Central memory CD4-positive, alpha-beta T cell (primary cell): ENCODE data around the gene ZYX.
"Not testable (repeated sequence)": the region's sequence is repeated elsewhere in the genome, so short reads cannot be mapped to it uniquely, and the experiment has no call there.

Experiments
- DNase-seq: peaks from one replicate; pipeline ENCODE4 v3.0.0; 2022

ZYX gene

DNA sequence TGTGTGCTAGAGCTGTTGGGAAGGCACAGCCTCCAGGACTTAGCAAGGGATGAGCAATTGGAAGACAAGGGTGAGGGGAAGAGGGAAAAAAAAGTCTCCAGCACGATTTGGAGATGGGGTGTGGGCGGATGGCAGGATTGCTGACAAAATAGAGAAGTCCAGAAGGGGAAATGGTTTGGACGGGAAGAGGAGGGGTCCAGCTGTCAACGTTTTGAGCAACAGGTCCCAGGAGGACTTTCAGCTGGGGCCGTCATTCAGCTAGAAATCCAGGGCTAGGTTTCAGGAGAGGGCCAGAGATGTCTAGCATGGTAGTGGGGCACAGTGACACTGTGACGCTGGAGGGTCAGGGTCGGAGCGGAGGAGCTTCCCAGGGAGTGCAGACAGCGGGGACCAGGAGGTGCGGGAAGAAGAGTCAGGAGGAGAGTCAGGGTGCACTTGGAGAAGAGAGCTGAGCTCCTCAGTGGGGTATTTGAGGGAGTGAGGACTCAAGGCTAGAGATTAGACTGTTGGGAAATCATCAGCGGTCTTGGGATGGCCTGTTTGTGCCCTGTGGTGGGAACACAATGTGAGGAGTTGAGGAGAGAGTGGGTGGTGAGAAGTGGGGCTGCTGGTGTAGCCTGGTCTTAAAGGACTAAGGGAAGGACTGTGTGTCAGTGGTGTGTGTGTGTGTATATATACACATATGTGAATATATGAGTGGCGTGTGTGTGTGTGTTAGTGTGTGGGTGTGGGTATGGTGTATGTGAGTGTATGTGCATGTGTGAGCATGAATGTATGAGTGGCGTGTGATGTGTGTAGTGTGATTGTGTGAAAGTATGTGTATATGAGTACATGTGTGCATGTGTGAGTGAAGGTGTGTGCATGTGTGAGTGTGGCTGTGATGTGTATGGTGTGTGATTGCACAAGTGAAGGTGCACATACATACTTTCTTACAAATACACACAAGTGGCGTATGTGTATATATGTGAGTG is 3.8 kb downstream of the ZYX start:
- DNase-seq = no peak

GRCh38 chr7:143385891-143386781 is 5.0 kb downstream of the ZYX start:
- peak; percentile 58 for DNase-seq

GRCh38 chr7:143387156-143387975 is 6.2 kb downstream of the ZYX start:
- DNase-seq = no peak

GRCh38 chr7:143388051-143388450 is 6.9 kb downstream of the ZYX start:
- no peak for DNase-seq

- DNase-seq = no peak
These were observed 7.5 kb downstream of the ZYX start for GRCh38 chr7:143388491-143389101.

GRCh38 chr7:143389316-143390103 is 8.4 kb downstream of the ZYX start:
- no peak for DNase-seq

DNA sequence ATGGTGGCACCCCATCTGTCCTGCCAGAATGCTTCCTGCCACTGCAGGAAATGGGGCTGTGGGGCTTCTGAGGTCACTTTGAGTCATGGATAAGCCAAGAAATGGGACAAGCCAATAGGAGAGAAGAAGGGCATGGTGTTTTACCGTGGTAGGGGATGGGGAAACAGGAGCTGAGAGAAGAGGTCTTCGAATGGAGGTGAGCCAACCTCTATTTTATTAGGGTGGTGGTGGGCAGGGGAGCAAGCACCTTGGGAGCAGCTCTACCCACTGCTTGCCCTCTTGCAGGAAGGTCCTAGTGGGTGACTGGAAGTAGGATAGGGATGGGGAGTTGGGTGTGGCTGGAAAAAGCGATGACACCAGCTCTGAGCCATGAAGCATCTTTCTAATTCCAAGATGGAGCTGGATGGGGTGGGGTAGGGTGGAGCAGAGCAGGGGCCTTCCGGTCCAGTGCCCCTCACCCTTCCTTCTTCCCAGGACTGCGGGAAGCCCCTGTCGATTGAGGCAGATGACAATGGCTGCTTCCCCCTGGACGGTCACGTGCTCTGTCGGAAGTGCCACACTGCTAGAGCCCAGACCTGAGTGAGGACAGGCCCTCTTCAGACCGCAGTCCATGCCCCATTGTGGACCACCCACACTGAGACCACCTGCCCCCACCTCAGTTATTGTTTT is 9.1 kb downstream of the ZYX start:
- DNase-seq = no peak

DNA sequence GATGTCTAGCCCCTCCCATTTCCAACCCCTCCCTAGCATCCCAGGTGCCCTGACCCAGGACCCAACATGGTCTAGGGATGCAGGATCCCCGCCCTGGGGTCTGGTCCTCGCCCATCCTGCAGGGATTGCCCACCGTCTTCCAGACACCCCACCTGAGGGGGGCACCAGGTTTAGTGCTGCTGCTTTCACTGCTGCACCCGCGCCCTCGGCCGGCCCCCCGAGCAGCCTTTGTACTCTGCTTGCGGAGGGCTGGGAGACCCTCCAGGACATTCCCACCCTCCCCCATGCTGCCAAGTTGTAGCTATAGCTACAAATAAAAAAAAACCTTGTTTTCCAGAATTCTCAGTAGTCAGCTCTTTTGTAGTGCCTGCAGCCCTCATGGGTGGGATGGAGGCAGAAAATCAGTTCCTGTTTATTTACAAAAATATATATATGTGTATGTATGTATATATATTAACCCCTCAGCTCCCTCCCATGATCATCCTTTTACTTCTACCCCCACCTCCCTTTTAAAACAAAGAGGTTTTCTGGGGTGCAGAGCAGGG is 9.7 kb downstream of the ZYX start:
- no peak for DNase-seq

DNA sequence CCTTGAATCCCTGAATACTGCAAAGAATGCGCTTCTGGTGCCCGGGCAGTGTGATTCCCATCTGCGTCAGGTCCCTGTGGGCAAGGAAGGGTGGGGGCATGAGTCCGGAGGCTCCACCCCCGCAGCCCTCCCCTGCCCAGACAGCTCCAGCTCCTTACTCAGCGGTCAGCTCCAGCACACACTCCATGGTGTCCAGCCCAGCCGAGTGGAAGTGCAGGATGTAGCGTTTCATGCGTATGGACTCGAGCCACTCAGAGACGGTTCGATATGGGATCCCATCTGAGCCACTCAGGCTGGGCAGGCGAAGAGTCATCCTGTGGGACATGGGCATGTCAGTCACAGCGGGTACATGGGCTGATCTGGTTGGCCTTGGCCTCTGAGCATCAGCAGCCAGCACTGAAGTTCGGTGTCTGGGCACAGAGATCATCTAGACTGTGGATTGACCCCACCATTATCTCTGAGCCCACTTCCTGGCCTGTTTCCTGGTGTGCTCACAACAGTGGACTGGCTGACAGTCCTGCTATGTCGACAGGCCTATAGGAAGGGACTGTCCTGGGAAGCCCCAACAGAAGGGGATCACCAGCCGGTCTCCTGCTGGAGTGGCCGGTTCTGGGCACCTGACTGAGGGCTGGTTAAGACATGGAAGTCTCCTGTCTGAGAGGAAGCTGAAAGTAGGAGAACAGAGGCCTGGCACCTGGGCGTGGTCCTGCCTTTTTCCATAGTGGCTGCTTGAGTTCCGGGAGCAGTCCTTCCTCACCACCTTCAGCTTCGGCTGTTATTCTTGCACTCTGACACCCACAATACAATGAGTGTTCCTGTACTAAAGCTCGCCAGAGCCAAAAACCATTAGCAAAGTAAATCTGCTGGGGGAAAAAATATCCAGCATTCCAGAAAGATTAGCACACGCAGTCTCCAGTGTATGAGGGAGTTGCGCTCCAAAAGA is 10.6 kb downstream of the ZYX start:
- no peak for DNase-seq

GRCh38 chr7:143392427-143392826 is 11.3 kb downstream of the ZYX start:
- DNase-seq = not testable (repeated sequence)

DNA sequence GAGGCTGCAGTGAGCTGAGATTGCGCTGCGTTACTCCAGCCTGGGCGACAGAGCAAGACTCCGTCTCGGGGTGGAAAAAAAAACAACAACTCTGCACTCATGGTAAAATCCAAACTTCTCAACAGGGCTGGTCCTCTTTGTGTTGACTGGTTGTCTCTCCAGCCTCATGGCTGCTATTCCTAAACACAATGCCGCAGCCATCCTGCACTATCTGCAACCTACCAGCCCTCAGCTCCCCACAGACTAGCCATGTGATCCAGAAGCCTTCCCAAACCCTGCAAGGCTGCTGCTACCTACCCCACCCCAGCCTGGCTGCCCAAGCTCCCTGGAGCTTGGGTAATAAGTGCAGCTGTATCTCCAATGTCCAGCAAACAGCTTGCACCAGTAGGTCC is 11.7 kb downstream of the ZYX start:
- no peak for DNase-seq

DNA sequence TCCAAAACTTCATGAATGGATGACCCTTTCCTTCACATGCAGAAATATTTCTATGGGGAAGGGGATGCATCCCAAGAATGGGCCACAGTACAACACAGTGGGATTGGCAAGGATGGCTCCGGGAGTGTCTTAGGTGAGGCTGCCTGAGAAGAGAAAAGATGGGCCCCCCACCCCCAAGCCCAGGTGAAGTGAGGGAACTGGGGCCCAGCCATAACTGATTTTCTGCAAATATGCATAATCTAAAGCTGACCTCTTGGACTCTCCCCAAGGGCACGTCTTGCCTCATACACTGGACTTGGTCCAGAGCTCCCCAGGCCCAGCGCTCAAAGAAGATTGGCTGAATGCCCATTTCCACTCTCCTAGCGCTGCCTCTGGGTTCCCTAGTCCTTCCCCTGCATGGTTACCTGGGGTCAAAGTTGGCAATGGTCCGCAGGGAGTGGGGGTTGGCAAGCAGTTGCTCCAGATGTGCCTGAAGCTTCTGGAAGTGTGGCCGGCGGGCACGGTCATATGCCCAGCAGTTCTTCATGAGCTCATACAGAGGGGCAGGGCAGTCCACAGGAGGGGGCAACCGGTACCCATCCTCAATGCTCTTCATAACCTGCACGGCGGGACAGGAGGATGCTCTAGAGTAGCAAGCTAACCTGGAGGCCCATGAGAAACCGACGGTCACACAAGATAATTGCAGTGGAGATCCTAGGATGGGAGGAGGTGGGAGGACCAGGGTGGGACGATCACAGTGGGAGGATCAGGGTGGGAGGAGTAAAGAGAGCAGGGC is 12.3 kb downstream of the ZYX start:
- no peak for DNase-seq

DNA sequence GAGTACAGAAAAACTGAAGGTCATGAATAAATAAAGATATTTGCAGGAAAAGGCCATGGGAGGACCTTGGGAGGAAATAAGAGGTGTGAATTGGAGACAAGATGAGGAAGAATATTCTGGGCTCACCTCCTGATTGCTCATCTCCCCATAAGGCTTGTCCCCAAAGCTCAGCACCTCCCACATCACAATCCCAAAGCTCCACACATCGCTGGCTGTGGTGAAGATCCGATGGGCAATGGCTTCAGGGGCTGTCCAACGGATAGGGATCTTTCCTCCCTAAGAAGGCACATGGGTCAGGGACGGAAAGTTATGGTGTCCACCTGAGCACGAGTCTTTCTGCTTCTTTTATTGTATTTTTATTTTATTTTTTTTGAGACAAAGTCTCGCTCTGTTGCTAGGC is 12.9 kb downstream of the ZYX start:
- no peak for DNase-seq

- DNase-seq = no peak
These were observed 13.6 kb downstream of the ZYX start for GRCh38 chr7:143394777-143395176.

DNA sequence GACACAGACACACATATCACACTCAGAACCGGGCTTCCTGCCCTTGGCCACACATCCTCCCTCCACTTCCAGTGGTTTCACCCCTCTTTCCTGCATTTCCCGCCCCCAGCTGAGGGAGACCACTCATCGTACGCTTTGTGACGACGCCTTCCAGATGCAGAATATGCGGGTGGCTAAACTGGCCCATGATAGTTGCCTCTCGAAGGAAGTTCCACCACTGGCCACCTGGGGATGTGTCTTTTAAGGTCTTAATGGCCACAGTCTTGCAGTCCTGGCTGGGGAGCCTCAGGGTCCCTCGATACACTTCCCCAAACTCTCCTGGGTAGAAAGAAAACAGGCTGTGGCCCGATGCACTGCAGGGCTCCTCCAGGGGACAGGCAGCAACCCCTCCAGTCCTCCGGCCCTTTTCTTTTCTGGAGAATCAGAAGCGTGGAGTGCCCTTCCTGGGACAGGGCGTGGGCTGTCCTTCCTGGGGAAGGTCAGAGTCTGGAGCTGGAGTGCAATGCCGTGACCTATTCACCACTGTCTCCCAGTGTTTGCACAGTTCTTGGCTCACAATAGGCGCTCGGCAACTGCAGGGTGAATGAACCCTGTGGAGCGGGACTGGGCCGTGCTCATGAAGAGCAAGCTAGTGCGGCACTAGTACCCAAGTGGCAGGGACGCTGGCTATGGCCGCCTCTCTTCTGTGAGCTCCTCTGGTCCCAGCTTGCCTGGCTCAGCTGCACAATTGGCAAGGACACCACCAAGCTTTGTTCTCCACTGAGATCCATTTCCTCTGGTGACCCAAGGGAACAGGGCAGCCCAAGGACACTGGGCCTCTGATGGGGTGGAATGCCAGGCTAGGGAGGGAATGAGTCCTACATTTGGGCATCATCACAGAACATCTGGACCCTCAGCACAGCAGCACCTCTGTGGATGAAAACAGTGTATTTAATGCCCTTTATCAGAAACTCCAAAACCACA is 14.3 kb downstream of the ZYX start:
- DNase-seq = no peak

GRCh38 chr7:143396182-143396581 is 15.0 kb downstream of the ZYX start:
- DNase-seq = no peak
